MG63 (cell line): ENCODE results near the gene SRGAP1. TPM values are rescaled to one million over a fixed set of nuclear protein-coding genes. Genes with fewer than 3 reads are reported as not detected.

ENCODE experiments used
- DNase-seq: peaks from one replicate; pipeline ENCODE4 v3.0.0-alpha.2; 2020
- H3K27me3 ChIP-seq: fragments of 250-450 bp; sonication (Bioruptor Pico); 2 replicates; pipeline ENCODE4 v1.5.1; 2020; ENCODE audit warnings: mild to moderate bottlenecking, moderate library complexity
- H3K36me3 ChIP-seq: fragments of 250-450 bp; sonication (Bioruptor Pico); 2 replicates; pipeline ENCODE4 v1.5.1; 2020; ENCODE audit warnings: mild to moderate bottlenecking, moderate library complexity
- H3K4me3 ChIP-seq: fragments of 250-450 bp; sonication (Bioruptor Pico); 2 replicates; pipeline ENCODE4 v1.5.1; 2020; ENCODE audit warnings: mild to moderate bottlenecking, moderate library complexity
- H3K9me3 ChIP-seq: fragments of 250-450 bp; sonication (Bioruptor Pico); 2 replicates; pipeline ENCODE4 v1.5.1; 2020; ENCODE audit warnings: mild to moderate bottlenecking, moderate library complexity
- total RNA-seq: library from RNA; depleted of rRNA; stranded (reverse); fragments of >200 nt; shearing (Covaris generic); gene quantifications from 2 replicates; pipeline ENCODE4 v1.2.3, GENCODE V29; 2014; ENCODE audit warnings: low replicate concordance

SRGAP1 gene
- total RNA-seq, 1 experiment from 2014 or later: 0.99 TPM

DNA sequence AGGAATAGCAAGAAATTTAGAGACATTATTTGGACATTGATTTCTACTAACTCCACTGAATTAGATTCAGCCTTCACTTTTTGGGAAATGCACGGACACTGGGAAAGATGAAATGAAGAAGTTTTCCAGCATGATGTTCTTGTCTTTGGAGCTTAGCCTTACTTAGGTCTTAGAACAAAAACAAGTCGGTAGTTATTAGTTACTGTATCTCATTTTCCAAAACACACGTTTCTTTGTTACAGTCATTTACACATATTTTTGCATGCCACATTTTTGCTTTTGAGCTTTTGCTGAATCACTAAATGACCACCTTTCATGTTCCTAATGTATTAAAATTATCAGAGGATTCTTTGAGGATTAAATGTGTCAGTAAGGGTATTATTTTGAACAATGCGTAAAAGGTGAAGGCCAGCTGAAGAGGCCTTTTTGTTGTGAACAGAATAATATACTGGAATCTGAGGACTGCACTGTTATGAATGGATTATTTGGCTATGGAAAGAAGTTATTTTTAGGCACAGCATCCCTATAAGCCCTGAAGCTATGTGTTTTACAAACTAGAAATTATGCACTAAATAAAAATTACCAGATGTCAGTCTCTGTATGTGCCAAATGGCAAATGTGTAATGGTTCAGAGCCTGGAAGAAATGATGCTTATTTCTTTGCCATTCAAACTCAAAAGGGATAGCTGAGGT, 138.2 kb downstream of the SRGAP1 start:
- H3K27me3 ChIP-seq: no peaks in the 10 kb centered on the region
- DNase-seq: no peak
- H3K4me3 ChIP-seq: no peak overlapping the region
- peaks cover 24% of the 10 kb centered on the region for H3K36me3 ChIP-seq
- peaks cover 11% of the 10 kb centered on the region for H3K9me3 ChIP-seq

GRCh38 chr12:63985456-63985855, 141.0 kb downstream of the SRGAP1 start:
- no peak for DNase-seq

DNA sequence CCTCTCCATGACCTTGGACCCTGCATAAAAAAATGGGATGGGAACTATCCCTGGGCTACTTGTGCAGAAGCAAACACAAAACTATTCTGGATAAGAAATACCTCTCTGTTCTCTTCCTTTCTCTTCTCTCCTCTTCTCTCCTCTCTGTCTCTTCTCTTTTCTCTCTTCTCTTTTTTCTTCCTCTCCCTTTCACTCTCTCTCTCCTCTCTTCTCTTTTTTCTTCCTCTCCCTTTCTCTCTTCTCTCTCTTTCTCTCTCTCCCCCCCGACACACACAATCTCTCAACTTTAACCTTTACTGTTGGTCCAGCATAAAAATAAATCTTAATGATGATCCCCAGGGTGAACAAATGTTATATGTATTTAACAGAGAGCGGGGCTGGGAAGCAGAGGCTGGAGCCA, 141.4 kb downstream of the SRGAP1 start:
- Histone ChIP-seq H3K9me3 (no peaks in the 10 kb centered on the region), H3K4me3 (no peak overlapping the region), H3K27me3 (no peaks in the 10 kb centered on the region), H3K36me3 (peaks cover 27% of the 10 kb centered on the region)
- DNase-seq: no peak

More at GRCh38 chr12:63985456-63985855, 141.0 kb downstream of the SRGAP1 start:
- H3K4me3 ChIP-seq: no peak overlapping the region
- H3K9me3 ChIP-seq: no peaks in the 10 kb centered on the region
- no peaks in the 10 kb centered on the region for H3K27me3 ChIP-seq
- H3K36me3 ChIP-seq: peaks cover 25% of the 10 kb centered on the region

- no peaks in the 10 kb centered on the region for H3K9me3 ChIP-seq
- no peak for DNase-seq
- no peak overlapping the region for H3K4me3 ChIP-seq
- no peaks in the 10 kb centered on the region for H3K27me3 ChIP-seq
- H3K36me3 ChIP-seq: peaks cover 22% of the 10 kb centered on the region
Observed at GRCh38 chr12:63989301-63989845, 144.9 kb downstream of the SRGAP1 start.

DNA sequence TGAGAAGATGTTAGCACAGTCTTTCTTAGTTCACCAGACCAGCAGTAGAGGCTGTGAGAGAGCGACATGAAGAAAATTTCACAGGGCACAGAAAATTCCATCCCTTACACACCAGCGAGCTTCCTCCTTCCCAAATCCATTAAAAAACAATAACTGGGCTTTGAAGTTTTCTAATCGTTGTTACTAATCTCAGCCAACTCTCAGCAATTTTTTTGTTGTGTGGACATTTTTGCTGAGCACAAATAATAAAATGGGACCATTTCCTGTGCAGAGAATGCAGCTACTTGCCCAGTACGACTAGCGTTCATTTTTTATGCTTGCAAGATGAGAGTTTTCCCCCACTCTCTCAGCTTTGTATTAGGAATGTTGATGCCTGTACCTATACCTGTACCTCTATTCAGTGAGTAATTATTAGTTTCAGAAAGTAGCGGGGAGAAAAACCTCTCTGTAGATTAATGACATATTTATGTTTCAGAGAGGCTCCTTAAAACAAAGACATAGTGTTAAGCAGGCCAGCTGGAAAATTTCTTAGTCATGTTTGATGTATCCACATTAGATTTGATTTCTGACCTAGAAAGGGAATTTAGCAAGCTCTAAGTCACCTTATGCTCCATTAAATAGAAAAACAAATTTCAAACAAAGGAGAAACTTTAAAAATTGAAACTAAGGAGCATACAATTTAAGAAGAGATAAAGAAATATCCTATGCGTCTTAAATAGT, 146.5 kb downstream of the SRGAP1 start:
- no peak overlapping the region for H3K4me3 ChIP-seq
- DNase-seq: no peak
- peaks cover 22% of the 10 kb centered on the region for H3K36me3 ChIP-seq
- H3K9me3 ChIP-seq: no peaks in the 10 kb centered on the region
- no peaks in the 10 kb centered on the region for H3K27me3 ChIP-seq

- no peak overlapping the region for H3K4me3 ChIP-seq
- H3K27me3 ChIP-seq: no peaks in the 10 kb centered on the region
- no peaks in the 10 kb centered on the region for H3K9me3 ChIP-seq
- H3K36me3 ChIP-seq: peaks cover 12% of the 10 kb centered on the region
- no peak for DNase-seq
Observed at GRCh38 chr12:63994704-63995103, 150.2 kb downstream of the SRGAP1 start.

- Histone ChIP-seq H3K4me3 (no peak overlapping the region), H3K27me3 (no peaks in the 10 kb centered on the region), H3K9me3 (no peaks in the 10 kb centered on the region; the same call in 1 of the 2 replicates), H3K36me3 (peaks cover 6% of the 10 kb centered on the region)
- DNase-seq: peak; percentile 21
Observed at GRCh38 chr12:63995512-63995911, 151.0 kb downstream of the SRGAP1 start.

- no peak for DNase-seq
- Histone ChIP-seq H3K4me3 (no peak overlapping the region), H3K27me3 (no peaks in the 10 kb centered on the region), H3K36me3 (peaks cover 13% of the 10 kb centered on the region), H3K9me3 (no peaks in the 10 kb centered on the region; the same call in 1 of the 2 replicates)
Observed at GRCh38 chr12:63996556-63996955, 152.1 kb downstream of the SRGAP1 start.

GRCh38 chr12:63997198-63997597, 152.7 kb downstream of the SRGAP1 start:
- Histone ChIP-seq H3K4me3 (no peak overlapping the region), H3K9me3 (no peaks in the 10 kb centered on the region; the same call in 1 of the 2 replicates), H3K36me3 (peaks cover 19% of the 10 kb centered on the region), H3K27me3 (no peaks in the 10 kb centered on the region)
- no peak for DNase-seq

- Histone ChIP-seq H3K9me3 (no peaks in the 10 kb centered on the region; the same call in 1 of the 2 replicates), H3K36me3 (peaks cover 24% of the 10 kb centered on the region), H3K27me3 (no peaks in the 10 kb centered on the region), H3K4me3 (no peak overlapping the region)
- no peak for DNase-seq
Observed at GRCh38 chr12:63998584-63998983, 154.1 kb downstream of the SRGAP1 start.

- H3K4me3 ChIP-seq: no peak overlapping the region
- DNase-seq: no peak
- H3K36me3 ChIP-seq: peaks cover 28% of the 10 kb centered on the region
- H3K27me3 ChIP-seq: no peaks in the 10 kb centered on the region
- no peaks in the 10 kb centered on the region; the same call in 1 of the 2 replicates for H3K9me3 ChIP-seq
Observed at GRCh38 chr12:63999853-64000252, 155.4 kb downstream of the SRGAP1 start.

DNA sequence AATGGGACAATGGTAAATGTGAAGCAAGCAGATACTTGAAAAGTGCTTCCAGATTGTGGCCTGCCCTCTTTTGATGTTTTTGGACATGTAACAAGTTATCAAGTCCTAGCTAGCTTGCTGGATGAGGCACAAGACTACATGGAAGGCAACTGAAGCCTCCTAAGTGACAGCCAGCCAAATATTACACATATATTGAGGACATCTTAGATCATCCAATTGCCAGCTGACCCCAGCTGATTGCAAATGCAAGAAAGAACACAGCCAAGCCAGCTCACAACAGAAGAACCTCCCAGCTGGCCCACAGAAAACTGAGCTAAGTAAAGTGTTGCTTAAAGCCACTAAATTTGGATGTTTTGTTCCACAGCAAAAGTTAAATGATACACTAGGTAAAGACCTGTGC, 156.9 kb downstream of the SRGAP1 start:
- Histone ChIP-seq H3K4me3 (no peak overlapping the region), H3K36me3 (peaks cover 29% of the 10 kb centered on the region), H3K9me3 (no peaks in the 10 kb centered on the region; the same call in 1 of the 2 replicates), H3K27me3 (no peaks in the 10 kb centered on the region)
- no peak for DNase-seq

GRCh38 chr12:64004641-64005040, 160.1 kb downstream of the SRGAP1 start:
- H3K9me3 ChIP-seq: peaks cover 2% of the 10 kb centered on the region
- peaks cover 33% of the 10 kb centered on the region for H3K36me3 ChIP-seq
- no peak for DNase-seq

GRCh38 chr12:64006211-64006825, 161.8 kb downstream of the SRGAP1 start:
- H3K36me3 ChIP-seq: peaks cover 27% of the 10 kb centered on the region
- H3K27me3 ChIP-seq: no peaks in the 10 kb centered on the region
- no peak overlapping the region for H3K4me3 ChIP-seq
- H3K9me3 ChIP-seq: peaks cover 2% of the 10 kb centered on the region; the same call in 1 of the 2 replicates
- DNase-seq: peak; percentile 48

More at GRCh38 chr12:64004641-64005040, 160.1 kb downstream of the SRGAP1 start:
- no peak overlapping the region for H3K4me3 ChIP-seq
- H3K27me3 ChIP-seq: no peaks in the 10 kb centered on the region

- Histone ChIP-seq H3K36me3 (peaks cover 16% of the 10 kb centered on the region), H3K9me3 (peaks cover 2% of the 10 kb centered on the region; the same call in 1 of the 2 replicates), H3K4me3 (no peak overlapping the region), H3K27me3 (no peaks in the 10 kb centered on the region)
- DNase-seq: no peak
Observed at GRCh38 chr12:64007853-64008252, 163.4 kb downstream of the SRGAP1 start.

DNA sequence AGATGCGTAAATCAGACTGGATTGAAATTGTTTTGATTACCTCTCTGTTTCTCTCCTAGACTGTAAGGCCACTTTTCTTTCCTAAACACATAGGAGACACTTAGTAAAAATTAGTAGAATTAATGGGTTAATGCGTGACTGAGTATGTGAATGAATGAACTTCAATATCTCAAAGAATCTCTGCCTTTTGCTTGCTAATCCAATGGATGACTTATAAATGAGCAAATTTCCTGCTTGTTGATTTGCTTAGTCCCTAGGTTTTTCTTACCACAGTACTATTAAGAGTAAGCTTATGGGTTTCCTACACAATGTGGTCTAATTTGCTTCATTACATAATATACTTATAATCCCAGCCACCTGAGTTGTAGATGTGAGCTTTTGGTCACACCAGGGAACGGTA, 164.1 kb downstream of the SRGAP1 start:
- no peak for DNase-seq
- Histone ChIP-seq H3K9me3 (peaks cover 2% of the 10 kb centered on the region; the same call in 1 of the 2 replicates), H3K27me3 (no peaks in the 10 kb centered on the region), H3K36me3 (peaks cover 14% of the 10 kb centered on the region), H3K4me3 (no peak overlapping the region)
